RWPE2 (cell line): Measurements from ENCODE around the gene LTA.
A peak's percentile ranks its signal among the peaks of the same experiment; 100 is the strongest.

Source experiments
- ATAC-seq: fragments of 200-7000 bp; cut with Tn5 transposase; 3 replicates; pipeline ENCODE4 v1.9.1; 2021; ENCODE audit warnings: low read depth
- DNase-seq: peaks from one replicate; pipeline ENCODE4 v3.0.0-alpha.2; 2020; ENCODE audit warnings: low spot score
- H3K27ac ChIP-seq: fragments of 450-650 bp; 2 replicates; pipeline ENCODE4 v1.5.1; 2017; ENCODE audit warnings: mild to moderate bottlenecking; ENCODE audit not compliant: poor library complexity, severe bottlenecking
- H3K27me3 ChIP-seq: fragments of 250-450 bp; sonication (Bioruptor Pico); 2 replicates; pipeline ENCODE4 v1.5.1; 2021; ENCODE audit warnings: mild to moderate bottlenecking, moderate library complexity; ENCODE audit not compliant: insufficient read depth, poor library complexity, severe bottlenecking
- H3K36me3 ChIP-seq: fragments of 250-450 bp; sonication (Bioruptor Pico); 2 replicates; pipeline ENCODE4 v1.5.1; 2020; ENCODE audit warnings: low read depth, mild to moderate bottlenecking, moderate library complexity
- H3K4me1 ChIP-seq: fragments of 250-450 bp; sonication (Bioruptor Pico); 2 replicates; pipeline ENCODE4 v1.5.1; 2021; ENCODE audit warnings: mild to moderate bottlenecking, moderate library complexity; ENCODE audit not compliant: insufficient read depth, poor library complexity, severe bottlenecking
- H3K4me3 ChIP-seq: fragments of 250-450 bp; sonication (Bioruptor Pico); 2 replicates; pipeline ENCODE4 v1.5.1; 2021; ENCODE audit warnings: mild to moderate bottlenecking, moderate library complexity; ENCODE audit not compliant: severe bottlenecking
- H3K9me3 ChIP-seq: fragments of 250-450 bp; sonication (Bioruptor Pico); 2 replicates; pipeline ENCODE4 v1.5.1; 2021; ENCODE audit warnings: mild to moderate bottlenecking, moderate library complexity; ENCODE audit not compliant: severe bottlenecking
- CTCF ChIP-seq: fragments of 450-650 bp; IDR thresholded peaks from one replicate; pipeline ENCODE4 v1.5.1; 2017; ENCODE audit warnings: mild to moderate bottlenecking, moderate library complexity; ENCODE audit not compliant: poor library complexity, severe bottlenecking

LTA gene

DNA sequence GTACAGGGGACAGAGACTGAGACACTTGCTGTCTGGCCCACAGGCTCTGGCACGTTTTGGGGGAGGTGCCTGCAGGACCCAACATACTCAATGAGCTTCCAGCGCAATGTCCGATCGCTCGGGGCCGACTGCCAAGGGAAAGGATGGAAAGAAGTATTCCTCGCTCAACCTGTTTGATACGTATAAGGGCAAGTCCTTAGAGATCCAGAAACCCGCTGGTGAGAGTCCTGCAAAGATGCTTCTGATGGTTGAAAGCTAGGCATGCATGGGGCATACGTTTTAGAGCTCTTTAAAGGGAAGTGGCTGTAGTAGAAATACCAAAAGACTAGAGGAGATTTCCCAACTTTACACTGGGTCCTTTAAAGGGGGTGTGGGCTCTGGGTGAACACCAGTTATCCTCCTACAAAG lies 50.6 kb downstream of the LTA start:
- Histone ChIP-seq H3K9me3 (no peaks in the 10 kb centered on the region), H3K4me1 (peaks cover 12% of the 10 kb centered on the region), H3K27me3 (no peaks in the 10 kb centered on the region), H3K36me3 (peaks cover 64% of the 10 kb centered on the region), H3K4me3 (peak overlapping the region; percentile 84), H3K27ac (peak overlapping the region; percentile 89)
- no peak for TF ChIP-seq CTCF
- no peak for DNase-seq
- no peak for ATAC-seq
